A549 (cell line): Measurements from ENCODE around the gene NDUFB2.

Experiments used
- BCL3 ChIP-seq: fragments of >200 bp; sonication (Bioruptor Twin); formaldehyde crosslinking; IDR thresholded peaks from 3 replicates; pipeline ENCODE4 v1.6.1; 2016
- CTCF ChIP-seq: fragments of >200 bp; sonication (Bioruptor Twin); formaldehyde crosslinking; IDR thresholded peaks from 3 replicates; pipeline ENCODE4 v1.5.1; 2016
- EP300 ChIP-seq, 2 experiments: fragments of >200 bp; sonication (Bioruptor Twin); formaldehyde crosslinking; IDR thresholded peaks; 2 replicates in 1 of 2; 3 replicates in 1 of 2; pipeline ENCODE4 v1.6.1; 2016 to 2017
- GATA3 ChIP-seq: IDR thresholded peaks from 2 replicates; pipeline ENCODE4 v1.6.1; 2012; ENCODE audit warnings: borderline replicate concordance
- HDAC2 ChIP-seq: fragments of 200-600 bp; sonication (generic); IDR thresholded peaks from 2 replicates; pipeline ENCODE4 v1.6.1; 2016
- KDM5A ChIP-seq: fragments of 200-600 bp; sonication (generic); IDR thresholded peaks from 2 replicates; pipeline ENCODE4 v1.6.1; 2016; ENCODE audit warnings: antibody characterized with exemption, mild to moderate bottlenecking
- MAX ChIP-seq: IDR thresholded peaks from 2 replicates; pipeline ENCODE4 v1.6.1; 2012
- PBX3 ChIP-seq: IDR thresholded peaks from 2 replicates; pipeline ENCODE4 v1.6.1; 2012
- PHF8 ChIP-seq: fragments of 200-600 bp; sonication (generic); IDR thresholded peaks from 2 replicates; pipeline ENCODE4 v1.6.1; 2016; ENCODE audit warnings: low read depth, mild to moderate bottlenecking, antibody characterized with exemption, moderate library complexity, borderline replicate concordance
- POLR2A ChIP-seq: IDR thresholded peaks from 2 replicates; pipeline ENCODE4 v1.6.1; 2012; ENCODE audit warnings: mild to moderate bottlenecking, low read length
- RFX5 ChIP-seq: fragments of 450-650 bp; IDR thresholded peaks from 2 replicates; pipeline ENCODE4 v1.7.1; 2014; ENCODE audit warnings: antibody characterized with exemption, mild to moderate bottlenecking, moderate library complexity
- ZNF302 ChIP-seq: fragments of 250-450 bp; sonication (Bioruptor Pico); IDR thresholded peaks from 2 replicates; pipeline ENCODE4 v1.9.0; 2021; ENCODE audit warnings: inconsistent platforms, mild to moderate bottlenecking, moderate library complexity

GRCh38 chr7:140738280-140738679 is 41.8 kb downstream of the NDUFB2 start:
- no peak for TF ChIP-seq CTCF
- no peak for TF ChIP-seq PBX3
- no peak for TF ChIP-seq GATA3
- no peak for TF ChIP-seq EP300 (IDR thresholded peaks at IDR 0.05)
- TF ChIP-seq RFX5 = no peak
- TF ChIP-seq MAX = no peak
- TF ChIP-seq POLR2A = no peak
- TF ChIP-seq KDM5A = no peak
- no peak for TF ChIP-seq ZNF302
- no peak for TF ChIP-seq BCL3
- no peak for TF ChIP-seq HDAC2
- no peak for TF ChIP-seq PHF8
